ENCODE results near the gene CHD5. TPM values are rescaled to one million over a fixed set of nuclear protein-coding genes. Genes with fewer than 3 reads are reported as not detected.
A peak's percentile ranks its signal among the peaks of the same experiment; 100 is the strongest.

Gene CHD5
- total RNA-seq, 1 experiment from 2014 or later: 0.39 TPM

GRCh38 chr1:6083385-6083784 is 96.7 kb downstream of the CHD5 start:
- TF ChIP-seq, protein P1, sequence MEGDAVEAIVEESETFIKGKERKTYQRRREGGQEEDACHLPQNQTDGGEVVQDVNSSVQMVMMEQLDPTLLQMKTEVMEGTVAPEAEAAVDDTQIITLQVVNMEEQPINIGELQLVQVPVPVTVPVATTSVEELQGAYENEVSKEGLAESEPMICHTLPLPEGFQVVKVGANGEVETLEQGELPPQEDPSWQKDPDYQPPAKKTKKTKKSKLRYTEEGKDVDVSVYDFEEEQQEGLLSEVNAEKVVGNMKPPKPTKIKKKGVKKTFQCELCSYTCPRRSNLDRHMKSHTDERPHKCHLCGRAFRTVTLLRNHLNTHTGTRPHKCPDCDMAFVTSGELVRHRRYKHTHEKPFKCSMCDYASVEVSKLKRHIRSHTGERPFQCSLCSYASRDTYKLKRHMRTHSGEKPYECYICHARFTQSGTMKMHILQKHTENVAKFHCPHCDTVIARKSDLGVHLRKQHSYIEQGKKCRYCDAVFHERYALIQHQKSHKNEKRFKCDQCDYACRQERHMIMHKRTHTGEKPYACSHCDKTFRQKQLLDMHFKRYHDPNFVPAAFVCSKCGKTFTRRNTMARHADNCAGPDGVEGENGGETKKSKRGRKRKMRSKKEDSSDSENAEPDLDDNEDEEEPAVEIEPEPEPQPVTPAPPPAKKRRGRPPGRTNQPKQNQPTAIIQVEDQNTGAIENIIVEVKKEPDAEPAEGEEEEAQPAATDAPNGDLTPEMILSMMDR (IDR thresholded peaks at IDR 0.05; ENCODE audit: insufficient read depth in 1 of 2, low read depth in 1 of 2, low read length in 1 of 2, severe bottlenecking in 1 of 2, unreplicated experiment in 1 of 2): no peak
- no peaks in the 10 kb centered on the region for H3K4me1 ChIP-seq
- Mint-ChIP-seq H3K27ac (ENCODE audit: unreplicated experiment) (no peak overlapping the region), H3K27me3 (ENCODE audit: insufficient read depth, unreplicated experiment) (peaks cover 4% of the 10 kb centered on the region), H3K4me3 (ENCODE audit: unreplicated experiment) (no peak overlapping the region), H3K36me3 (ENCODE audit: insufficient read depth, unreplicated experiment) (no peaks in the 10 kb centered on the region), H3K9me3 (ENCODE audit: unreplicated experiment) (no peaks in the 10 kb centered on the region), H3K4me1 (ENCODE audit: low read depth, unreplicated experiment) (no peaks in the 10 kb centered on the region)
- ChIA-PET CTCF (interaction anchor here (0.6 kb wide), 1 partner anchor 162 kb away, joined by 8 read pairs; no protein-coding TSS in a partner anchor), POLR2A (no interaction called here)
- no peaks in the 10 kb centered on the region for H3K9me3 ChIP-seq
- no peak for DNase-seq
- intact Hi-C loops (cut with micrococcal nuclease; ENCODE audit: unreplicated experiment): no loop called here
- BruUV-seq (replicated peaks): no TSS peak
- H3K36me3 ChIP-seq (ENCODE audit: control insufficient read depth, insufficient read depth, low read length): no peaks in the 10 kb centered on the region
- H3K27me3 ChIP-seq (replicated peaks; ENCODE audit: control insufficient read depth, insufficient read depth, low read length): no peaks in the 10 kb centered on the region; the same call in 1 of the 2 replicates
- H3K4me3 ChIP-seq (ENCODE audit: low read depth, low read length): no peak overlapping the region

- no peaks in the 10 kb centered on the region for H3K9me3 ChIP-seq
- no peaks in the 10 kb centered on the region for H3K4me1 Mint-ChIP-seq (ENCODE audit: low read depth, unreplicated experiment)
- H3K27me3 ChIP-seq (replicated peaks; ENCODE audit: control insufficient read depth, insufficient read depth, low read length): no peaks in the 10 kb centered on the region; the same call in 1 of the 2 replicates
- no peaks in the 10 kb centered on the region for H3K36me3 Mint-ChIP-seq (ENCODE audit: insufficient read depth, unreplicated experiment)
- no peak overlapping the region for H3K4me3 Mint-ChIP-seq (ENCODE audit: unreplicated experiment)
- peak in 1 of 2 experiments; percentile 36 for DNase-seq
- BruUV-seq (replicated peaks): no TSS peak
- no peak overlapping the region for H3K27ac Mint-ChIP-seq (ENCODE audit: unreplicated experiment)
- TF ChIP-seq, protein P1 (IDR thresholded peaks at IDR 0.05; ENCODE audit: insufficient read depth in 1 of 2, low read depth in 1 of 2, low read length in 1 of 2, severe bottlenecking in 1 of 2, unreplicated experiment in 1 of 2): peak in 1 of 2 experiments; percentile 41
- peaks cover 6% of the 10 kb centered on the region for H3K27me3 Mint-ChIP-seq (ENCODE audit: insufficient read depth, unreplicated experiment)
- intact Hi-C loops (cut with micrococcal nuclease; ENCODE audit: unreplicated experiment): no loop called here
- H3K9me3 Mint-ChIP-seq (ENCODE audit: unreplicated experiment): no peaks in the 10 kb centered on the region
- no peak overlapping the region for H3K4me3 ChIP-seq (ENCODE audit: low read depth, low read length)
- H3K36me3 ChIP-seq (ENCODE audit: control insufficient read depth, insufficient read depth, low read length): no peaks in the 10 kb centered on the region
- no peaks in the 10 kb centered on the region for H3K4me1 ChIP-seq
- POLR2A ChIA-PET: no interaction called here
- CTCF ChIA-PET: interaction anchor here (1.0 kb wide), 1 partner anchor 162 kb away, joined by 10 read pairs; no protein-coding TSS in a partner anchor
Observed at GRCh38 chr1:6082430-6082971, 97.6 kb downstream of the CHD5 start.

- Histone ChIP-seq H3K36me3 (ENCODE audit: control insufficient read depth, insufficient read depth, low read length) (no peaks in the 10 kb centered on the region), H3K4me1 (no peaks in the 10 kb centered on the region), H3K4me3 (ENCODE audit: low read depth, low read length) (no peak overlapping the region), H3K27me3 (replicated peaks; ENCODE audit: control insufficient read depth, insufficient read depth, low read length) (no peaks in the 10 kb centered on the region; the same call in 1 of the 2 replicates), H3K9me3 (no peaks in the 10 kb centered on the region)
- no TSS peak for BruUV-seq (replicated peaks)
- Mint-ChIP-seq H3K4me3 (ENCODE audit: unreplicated experiment) (no peak overlapping the region), H3K36me3 (ENCODE audit: insufficient read depth, unreplicated experiment) (no peaks in the 10 kb centered on the region), H3K4me1 (ENCODE audit: low read depth, unreplicated experiment) (no peaks in the 10 kb centered on the region), H3K27ac (ENCODE audit: unreplicated experiment) (no peak overlapping the region), H3K27me3 (ENCODE audit: insufficient read depth, unreplicated experiment) (peaks cover 2% of the 10 kb centered on the region), H3K9me3 (ENCODE audit: unreplicated experiment) (no peaks in the 10 kb centered on the region)
- ChIA-PET POLR2A (no interaction called here), CTCF (interaction anchor here (1.0 kb wide), 1 partner anchor 163 kb away, joined by 10 read pairs; no protein-coding TSS in a partner anchor)
- intact Hi-C loops (cut with micrococcal nuclease; ENCODE audit: unreplicated experiment): no loop called here
- DNase-seq: no peak
- TF ChIP-seq, protein P1 (IDR thresholded peaks at IDR 0.05; ENCODE audit: insufficient read depth in 1 of 2, low read depth in 1 of 2, low read length in 1 of 2, severe bottlenecking in 1 of 2, unreplicated experiment in 1 of 2): no peak
Observed at GRCh38 chr1:6081901-6082300, 98.2 kb downstream of the CHD5 start.
